IPS DF 6.9 (cell line): ENCODE data around the gene FAT4.
A peak's percentile ranks its signal among the peaks of the same experiment; 100 is the strongest.

Experiments used
- DNase-seq: peaks from one replicate; pipeline ENCODE4 v3.0.0-alpha.2; 2013; ENCODE audit warnings: low read depth, low spot score
- H3K27ac ChIP-seq: one replicate; pipeline ENCODE4 v1.5.1; 2013; ENCODE audit warnings: low read length, control low read depth
- H3K27me3 ChIP-seq: 2 replicates; pipeline ENCODE4 v1.6.1; 2013; ENCODE audit warnings: mild to moderate bottlenecking, low read length; ENCODE audit not compliant: control insufficient read depth, insufficient read depth
- H3K36me3 ChIP-seq: 2 replicates; pipeline ENCODE4 v1.6.1; 2013; ENCODE audit warnings: low read length; ENCODE audit not compliant: control insufficient read depth, insufficient read depth
- H3K4me1 ChIP-seq: 2 replicates; pipeline ENCODE4 v1.6.1; 2013; ENCODE audit warnings: low read length; ENCODE audit not compliant: control insufficient read depth, insufficient read depth
- H3K4me3 ChIP-seq: 2 replicates; pipeline ENCODE4 v1.5.1; 2013; ENCODE audit warnings: mild to moderate bottlenecking, low read length
- H3K9me3 ChIP-seq: 2 replicates; pipeline ENCODE4 v1.6.1; 2013; ENCODE audit warnings: low read length, inconsistent platforms; ENCODE audit not compliant: control insufficient read depth, insufficient read depth
- WGBS: extraction: QIAGEN DNeasy Blood & Tissue Kit; methylation state at CpG from one replicate; pipeline ENCODE4 v1.1.7; 2013; ENCODE audit warnings: mixed read lengths, missing lambda C conversion rate; ENCODE audit not compliant: insufficient read length, insufficient coverage; 5-methylcytosine and 5-hydroxymethylcytosine counted together

FAT4 gene

GRCh38 chr4:125338814-125339213, 24.1 kb downstream of the FAT4 start:
- no peaks in the 10 kb centered on the region for H3K36me3 ChIP-seq
- WGBS = no CpG with 5 or more reads among the region's 4 CpGs
- H3K4me3 ChIP-seq = no peak overlapping the region
- DNase-seq = no peak
- no peaks in the 10 kb centered on the region for H3K9me3 ChIP-seq
- no peaks in the 10 kb centered on the region for H3K27me3 ChIP-seq
- H3K27ac ChIP-seq = no peak overlapping the region
- no peaks in the 10 kb centered on the region; the same call in 1 of the 2 replicates for H3K4me1 ChIP-seq

GRCh38 chr4:125344198-125344597, 29.4 kb downstream of the FAT4 start:
- H3K36me3 ChIP-seq = no peaks in the 10 kb centered on the region
- no peak for DNase-seq
- peaks cover 1% of the 10 kb centered on the region; the same call in 1 of the 2 replicates for H3K4me1 ChIP-seq
- H3K4me3 ChIP-seq = no peak overlapping the region
- H3K9me3 ChIP-seq = no peaks in the 10 kb centered on the region
- H3K27ac ChIP-seq = no peak overlapping the region
- no CpG with 5 or more reads among the region's 2 CpGs for WGBS
- no peaks in the 10 kb centered on the region for H3K27me3 ChIP-seq

- WGBS = no CpG with 5 or more reads among the region's 4 CpGs
- no peaks in the 10 kb centered on the region for H3K36me3 ChIP-seq
- no peak overlapping the region for H3K27ac ChIP-seq
- DNase-seq = no peak
- H3K9me3 ChIP-seq = no peaks in the 10 kb centered on the region
- peaks cover 1% of the 10 kb centered on the region; the same call in 1 of the 2 replicates for H3K4me1 ChIP-seq
- no peak overlapping the region for H3K4me3 ChIP-seq
- H3K27me3 ChIP-seq = no peaks in the 10 kb centered on the region
These were observed 31.9 kb downstream of the FAT4 start for GRCh38 chr4:125346616-125347015.

- Histone ChIP-seq H3K36me3 (no peaks in the 10 kb centered on the region), H3K9me3 (no peaks in the 10 kb centered on the region), H3K4me3 (no peak overlapping the region), H3K27ac (no peak overlapping the region), H3K4me1 (no peaks in the 10 kb centered on the region), H3K27me3 (no peaks in the 10 kb centered on the region)
- DNase-seq = no peak
- WGBS = no CpG with 5 or more reads among the region's 4 CpGs
These were observed 35.8 kb downstream of the FAT4 start for GRCh38 chr4:125350470-125351135.

GRCh38 chr4:125352521-125352920, 37.8 kb downstream of the FAT4 start:
- Histone ChIP-seq H3K36me3 (no peaks in the 10 kb centered on the region), H3K27me3 (no peaks in the 10 kb centered on the region), H3K9me3 (no peaks in the 10 kb centered on the region), H3K4me3 (no peak overlapping the region), H3K27ac (no peak overlapping the region), H3K4me1 (no peaks in the 10 kb centered on the region)
- no peak for DNase-seq
- whole genome bisulfite sequencing = no CpG with 5 or more reads among the region's 1 CpG

- Histone ChIP-seq H3K36me3 (no peaks in the 10 kb centered on the region), H3K4me3 (no peak overlapping the region), H3K27me3 (no peaks in the 10 kb centered on the region), H3K4me1 (no peaks in the 10 kb centered on the region), H3K27ac (no peak overlapping the region), H3K9me3 (no peaks in the 10 kb centered on the region)
- WGBS = no CpG with 5 or more reads among the region's 1 CpG
- DNase-seq = no peak
These were observed 38.4 kb downstream of the FAT4 start for GRCh38 chr4:125353131-125353530.

- Histone ChIP-seq H3K4me1 (peaks cover 1% of the 10 kb centered on the region; the same call in 1 of the 2 replicates), H3K36me3 (no peaks in the 10 kb centered on the region), H3K9me3 (no peaks in the 10 kb centered on the region), H3K4me3 (no peak overlapping the region), H3K27ac (no peak overlapping the region), H3K27me3 (no peaks in the 10 kb centered on the region)
- DNase-seq = no peak
- WGBS = no CpG with 5 or more reads among the region's 2 CpGs
These were observed 41.0 kb downstream of the FAT4 start for GRCh38 chr4:125355791-125356190.

- Histone ChIP-seq H3K9me3 (no peaks in the 10 kb centered on the region), H3K36me3 (no peaks in the 10 kb centered on the region), H3K4me1 (peaks cover 1% of the 10 kb centered on the region; the same call in 1 of the 2 replicates), H3K4me3 (no peak overlapping the region), H3K27me3 (no peaks in the 10 kb centered on the region), H3K27ac (no peak overlapping the region)
- no CpG with 5 or more reads among the region's 4 CpGs for WGBS
- DNase-seq = peak; percentile 76
These were observed 42.9 kb downstream of the FAT4 start for GRCh38 chr4:125357675-125358074.

- H3K27me3 ChIP-seq = no peaks in the 10 kb centered on the region
- H3K4me3 ChIP-seq = no peak overlapping the region
- H3K4me1 ChIP-seq = peaks cover 1% of the 10 kb centered on the region; the same call in 1 of the 2 replicates
- H3K36me3 ChIP-seq = no peaks in the 10 kb centered on the region
- no peak overlapping the region for H3K27ac ChIP-seq
- H3K9me3 ChIP-seq = no peaks in the 10 kb centered on the region
- WGBS = no CpG with 5 or more reads among the region's 6 CpGs
- no peak for DNase-seq
These were observed 43.7 kb downstream of the FAT4 start for GRCh38 chr4:125358453-125358852.

GRCh38 chr4:125359363-125359762, 44.6 kb downstream of the FAT4 start:
- Histone ChIP-seq H3K4me1 (peaks cover 1% of the 10 kb centered on the region; the same call in 1 of the 2 replicates), H3K36me3 (no peaks in the 10 kb centered on the region), H3K27me3 (no peaks in the 10 kb centered on the region), H3K9me3 (no peaks in the 10 kb centered on the region), H3K4me3 (no peak overlapping the region), H3K27ac (no peak overlapping the region)
- no peak for DNase-seq
- no CpG with 5 or more reads among the region's 3 CpGs for WGBS
